Astrocyte of the spinal cord (primary cell): ENCODE data around the gene UPK2.

Source experiments
- DNase-seq: peaks from one replicate; pipeline ENCODE4 v3.0.0; 2011; ENCODE audit warnings: low read depth, low spot score
- H3K4me3 ChIP-seq: 2 replicates; pipeline ENCODE4 v1.5.1; 2011; ENCODE audit warnings: low read depth, mild to moderate bottlenecking, low read length, moderate library complexity
- in situ Hi-C: cut with HindIII; loops from 2 replicates; pipeline ENCODE4 v1.10.0; 2017; ENCODE audit warnings: low sequenced_read_pairs
- TF ChIP-seq, protein P1 (sequence below): IDR thresholded peaks from 2 replicates; pipeline ENCODE4 v1.5.1; 2012; ENCODE audit warnings: low read depth, mild to moderate bottlenecking, low read length, inconsistent platforms

UPK2 gene

DNA sequence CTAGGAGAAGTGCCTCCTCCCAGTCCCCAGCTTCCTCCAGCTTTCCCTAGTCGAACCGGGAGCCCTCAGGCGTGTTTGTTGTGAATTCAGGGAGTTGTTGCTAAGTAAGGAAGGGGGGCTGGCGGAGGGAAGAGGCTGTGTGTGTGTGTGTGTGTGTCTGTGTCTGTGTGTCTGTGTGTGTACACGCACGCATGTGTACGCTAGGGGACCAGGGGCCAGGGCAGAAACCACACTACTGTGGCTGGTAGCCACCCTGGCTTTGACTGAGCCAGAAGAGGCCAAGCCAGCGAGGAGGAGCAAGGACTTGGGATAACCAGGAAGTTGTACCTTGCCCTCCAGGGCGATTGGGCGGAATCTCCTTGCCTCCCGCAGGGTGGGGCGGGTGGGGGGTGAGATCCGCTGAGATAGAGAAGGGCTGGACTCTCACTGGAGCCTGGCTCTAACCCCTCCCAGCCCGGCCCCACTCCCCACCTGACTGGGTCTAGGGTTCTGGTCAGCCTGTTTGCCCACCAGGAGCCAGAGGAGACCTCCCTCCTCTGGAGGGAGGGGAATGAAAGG lies 37.9 kb upstream of the UPK2 start:
- DNase-seq, result peak; percentile 94
- peak overlapping the region; percentile 12 for H3K4me3 ChIP-seq
- TF ChIP-seq, protein P1, sequence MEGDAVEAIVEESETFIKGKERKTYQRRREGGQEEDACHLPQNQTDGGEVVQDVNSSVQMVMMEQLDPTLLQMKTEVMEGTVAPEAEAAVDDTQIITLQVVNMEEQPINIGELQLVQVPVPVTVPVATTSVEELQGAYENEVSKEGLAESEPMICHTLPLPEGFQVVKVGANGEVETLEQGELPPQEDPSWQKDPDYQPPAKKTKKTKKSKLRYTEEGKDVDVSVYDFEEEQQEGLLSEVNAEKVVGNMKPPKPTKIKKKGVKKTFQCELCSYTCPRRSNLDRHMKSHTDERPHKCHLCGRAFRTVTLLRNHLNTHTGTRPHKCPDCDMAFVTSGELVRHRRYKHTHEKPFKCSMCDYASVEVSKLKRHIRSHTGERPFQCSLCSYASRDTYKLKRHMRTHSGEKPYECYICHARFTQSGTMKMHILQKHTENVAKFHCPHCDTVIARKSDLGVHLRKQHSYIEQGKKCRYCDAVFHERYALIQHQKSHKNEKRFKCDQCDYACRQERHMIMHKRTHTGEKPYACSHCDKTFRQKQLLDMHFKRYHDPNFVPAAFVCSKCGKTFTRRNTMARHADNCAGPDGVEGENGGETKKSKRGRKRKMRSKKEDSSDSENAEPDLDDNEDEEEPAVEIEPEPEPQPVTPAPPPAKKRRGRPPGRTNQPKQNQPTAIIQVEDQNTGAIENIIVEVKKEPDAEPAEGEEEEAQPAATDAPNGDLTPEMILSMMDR, result no peak
- in situ Hi-C loops, result no loop called here

DNA sequence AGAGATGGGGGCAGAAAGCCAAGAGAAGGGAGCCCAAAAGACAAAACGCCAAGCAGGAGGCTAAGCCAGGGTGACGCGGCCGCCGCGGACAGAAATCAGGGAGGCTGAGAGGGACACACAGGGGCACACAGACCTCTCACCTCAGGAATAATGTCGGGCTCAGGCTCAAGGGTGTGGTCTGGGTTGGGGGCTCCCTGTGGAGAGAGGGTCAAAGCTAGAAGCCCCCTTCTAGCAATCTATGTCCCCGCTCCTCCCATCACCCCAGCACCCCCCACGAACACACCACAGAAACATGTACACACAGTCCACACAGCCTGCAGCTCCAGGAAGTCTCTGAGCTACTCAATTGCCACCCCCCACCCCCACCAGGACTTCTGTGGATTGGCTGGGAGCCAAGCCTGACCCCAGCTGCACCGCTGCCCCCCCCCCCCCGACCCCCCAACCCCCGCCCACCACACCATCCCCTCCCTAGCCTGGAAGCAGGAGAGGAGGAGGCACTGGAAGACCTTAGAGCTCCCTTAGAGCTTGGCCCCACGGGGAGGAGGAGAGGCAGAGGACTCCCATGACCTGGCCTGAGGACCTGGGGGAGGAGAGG lies 37.3 kb upstream of the UPK2 start:
- peak overlapping the region; percentile 14 for H3K4me3 ChIP-seq
- TF ChIP-seq, protein P1, result no peak
- in situ Hi-C loops, result no loop called here
- DNase-seq, result peak; percentile 68

DNA sequence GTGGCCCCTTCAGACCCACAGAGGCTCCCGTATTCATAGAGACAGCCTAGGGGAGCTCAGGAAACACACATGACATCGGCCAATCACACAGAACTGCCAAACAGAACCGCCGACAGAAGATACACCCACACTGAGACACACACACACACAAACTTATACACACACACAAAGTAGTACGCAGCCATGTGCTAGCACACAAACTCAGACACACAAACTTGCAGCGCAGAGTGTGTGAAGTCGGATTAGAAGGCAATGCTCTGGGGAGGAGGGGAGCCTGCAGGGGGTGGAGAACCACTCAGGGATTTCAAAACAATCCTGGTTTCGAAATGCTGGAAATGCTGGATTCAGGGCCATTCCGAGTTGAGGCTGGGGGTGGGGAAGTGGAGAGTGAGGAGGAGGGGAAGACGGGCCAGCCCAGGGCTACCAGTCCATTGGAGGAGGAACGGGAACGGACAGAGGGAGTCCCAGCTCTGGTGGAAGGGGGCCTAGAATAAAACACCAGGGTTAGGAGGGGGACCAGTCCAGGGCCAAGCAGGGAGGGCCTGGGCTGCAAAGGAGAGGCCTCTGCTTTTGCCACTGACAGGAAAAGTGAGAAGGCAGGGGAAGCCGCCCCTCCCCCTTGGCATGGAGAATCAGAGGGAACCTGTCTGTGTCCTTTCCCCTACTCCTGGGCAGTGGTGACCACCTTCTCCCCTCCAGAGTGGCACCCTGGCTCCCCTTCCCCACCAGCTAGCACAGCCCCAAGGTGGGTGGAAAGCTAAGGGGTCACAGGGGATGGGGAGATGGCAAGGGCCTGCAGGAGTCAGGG lies 34.8 kb upstream of the UPK2 start:
- TF ChIP-seq, protein P1, result no peak
- in situ Hi-C loops, result no loop called here
- DNase-seq, result peak; percentile 70

GRCh38 chr11:118921929-118922744 lies 34.0 kb upstream of the UPK2 start:
- peak overlapping the region; percentile 98 for H3K4me3 ChIP-seq
- TF ChIP-seq, protein P1, result no peak
- in situ Hi-C loops, result no loop called here
- DNase-seq, result no peak

More for the DNA sequence above, 34.8 kb upstream of the UPK2 start:
- H3K4me3 ChIP-seq, result peak overlapping the region; percentile 98

DNA sequence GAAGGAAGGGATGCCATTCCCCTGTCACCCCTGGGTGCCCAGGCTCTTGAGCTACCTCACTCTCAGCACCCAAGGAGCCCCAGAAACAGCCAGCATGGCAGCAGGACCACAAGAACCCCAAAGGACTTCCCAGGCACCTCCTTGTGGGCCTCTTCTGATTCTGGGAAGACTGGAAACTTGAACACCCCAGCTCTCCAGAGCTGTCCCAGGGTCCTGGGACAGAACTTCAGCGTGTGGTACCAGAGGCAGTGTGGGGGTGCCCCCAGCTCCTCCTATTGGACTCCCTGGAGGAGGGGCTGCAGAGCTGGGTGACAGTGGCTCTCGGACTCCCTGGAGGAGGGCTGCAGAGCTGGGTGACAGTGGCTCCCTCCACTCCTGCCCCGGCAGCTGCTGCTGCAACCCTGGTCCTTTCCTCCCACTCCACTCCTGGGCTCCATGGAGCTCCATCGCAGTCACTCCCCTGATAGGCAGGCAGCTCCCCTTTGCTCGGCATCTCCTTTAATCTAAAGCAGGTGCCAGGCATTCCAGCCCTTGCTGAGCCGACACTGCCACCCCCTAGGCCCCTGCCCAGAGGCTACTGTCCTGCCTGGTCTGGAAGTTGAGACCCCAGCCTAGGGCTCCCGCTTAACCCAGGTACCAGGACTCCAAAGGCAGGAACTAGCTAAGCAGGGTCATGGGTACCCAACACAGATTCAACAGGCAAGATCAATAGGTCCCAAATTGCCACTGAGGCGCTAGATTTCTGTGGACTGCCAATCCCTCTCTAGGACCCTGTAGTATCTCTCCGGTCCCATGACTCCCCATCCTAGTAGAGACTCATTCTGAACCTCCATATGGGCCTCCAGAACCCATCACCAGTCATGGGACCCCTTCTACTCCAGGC lies 33.1 kb upstream of the UPK2 start:
- peak overlapping the region; percentile 98 for H3K4me3 ChIP-seq
- in situ Hi-C loops, result no loop called here
- TF ChIP-seq, protein P1, result no peak
- DNase-seq, result no peak
